ENCODE data around the gene RMND1. TPM values are rescaled to one million over a fixed set of nuclear protein-coding genes. Genes with fewer than 3 reads are reported as not detected.

The RMND1 gene
- total and polyA plus RNA-seq, 2 of the 13 experiments (the other 11 are each of a cell fraction or from before 2014, with no cell fraction given) = 34.0 to 72.5 TPM

GRCh38 chr6:151390276-151390850 lies 61.6 kb downstream of the RMND1 start (continued):
- TF ChIP-seq ARID4A (CRISPR knock-in tag; IDR thresholded peaks at IDR 0.05; ENCODE audit: borderline replicate concordance) = peak; percentile 71; the same call in 1 of the 2 replicates
- TF ChIP-seq SALL2 (CRISPR knock-in tag; IDR thresholded peaks at IDR 0.05) = peak; percentile 77; the same call in 1 of the 2 replicates
- no peak; the same call in 1 of the 2 replicates for TF ChIP-seq HNF1A (IDR thresholded peaks at IDR 0.05; ENCODE audit: low read depth)
- TF ChIP-seq HNF1A (CRISPR knock-in tag; IDR thresholded peaks at IDR 0.05; ENCODE audit: borderline replicate concordance) = peak; percentile 67; the same call in 1 of the 2 replicates
- TF ChIP-seq ATF3 (CRISPR knock-in tag; IDR thresholded peaks at IDR 0.05) = no peak; the same call in 1 of the 2 replicates
- no peak for TF ChIP-seq KAT2B (IDR thresholded peaks at IDR 0.05; ENCODE audit: borderline replicate concordance, low read depth, low read length)
- no peak for TF ChIP-seq ZBTB39 (CRISPR knock-in tag; IDR thresholded peaks at IDR 0.05)
- TF ChIP-seq JUNB (CRISPR knock-in tag; IDR thresholded peaks at IDR 0.05; ENCODE audit: borderline replicate concordance) = no peak
- TF ChIP-seq IRF9 (CRISPR knock-in tag; IDR thresholded peaks at IDR 0.05; ENCODE audit: borderline replicate concordance) = no peak
- TF ChIP-seq ZNF737 (CRISPR knock-in tag; IDR thresholded peaks at IDR 0.05; ENCODE audit: borderline replicate concordance) = no peak
- peak; percentile 88 for TF ChIP-seq TFDP2 (CRISPR knock-in tag; IDR thresholded peaks at IDR 0.05)
- TF ChIP-seq ZSCAN5A (CRISPR knock-in tag; IDR thresholded peaks at IDR 0.05; ENCODE audit: borderline replicate concordance) = 0 out of 2 replicates have a peak, but pooled peaks have one; percentile 26

Data from HepG2 (cell line).